SK-N-SH treated with all-trans-retinoic acid at 6 μM for 48 hours (cell line): ENCODE data around the gene C13orf42.

ENCODE experiments used
- ARNTL ChIP-seq: fragments of 450-650 bp; formaldehyde crosslinking; IDR thresholded peaks from 2 replicates; pipeline ENCODE4 v1.5.0; 2020; ENCODE audit warnings: low read depth, mild to moderate bottlenecking, moderate library complexity, borderline replicate concordance
- TOX ChIP-seq: fragments of 250-450 bp; sonication (Bioruptor Pico); IDR thresholded peaks from 2 replicates; pipeline ENCODE4 v1.8.0; 2021; ENCODE audit warnings: mild to moderate bottlenecking, moderate library complexity, borderline replicate concordance
- TSHZ2 ChIP-seq: fragments of 250-450 bp; sonication (Bioruptor Pico); IDR thresholded peaks from 2 replicates; pipeline ENCODE4 v1.5.0; 2020; ENCODE audit warnings: mild to moderate bottlenecking, moderate library complexity
- ZNF8 ChIP-seq: fragments of 450-650 bp; formaldehyde crosslinking; IDR thresholded peaks from 2 replicates; pipeline ENCODE4 v1.5.0; 2020; ENCODE audit warnings: mild to moderate bottlenecking, moderate library complexity
- TF ChIP-seq, protein P1 (sequence below): fragments of 250-450 bp; sonication (Bioruptor Pico); IDR thresholded peaks from 2 replicates; pipeline ENCODE4 v1.5.1; 2021; ENCODE audit warnings: mild to moderate bottlenecking, moderate library complexity

GRCh38 chr13:51118809-51119431, 7.8 kb upstream of the C13orf42 start:
- no peak for TF ChIP-seq ARNTL
- no peak for TF ChIP-seq ZNF8 (CRISPR knock-in tag)
- no peak for TF ChIP-seq TSHZ2 (CRISPR knock-in tag)
- TF ChIP-seq, protein P1, sequence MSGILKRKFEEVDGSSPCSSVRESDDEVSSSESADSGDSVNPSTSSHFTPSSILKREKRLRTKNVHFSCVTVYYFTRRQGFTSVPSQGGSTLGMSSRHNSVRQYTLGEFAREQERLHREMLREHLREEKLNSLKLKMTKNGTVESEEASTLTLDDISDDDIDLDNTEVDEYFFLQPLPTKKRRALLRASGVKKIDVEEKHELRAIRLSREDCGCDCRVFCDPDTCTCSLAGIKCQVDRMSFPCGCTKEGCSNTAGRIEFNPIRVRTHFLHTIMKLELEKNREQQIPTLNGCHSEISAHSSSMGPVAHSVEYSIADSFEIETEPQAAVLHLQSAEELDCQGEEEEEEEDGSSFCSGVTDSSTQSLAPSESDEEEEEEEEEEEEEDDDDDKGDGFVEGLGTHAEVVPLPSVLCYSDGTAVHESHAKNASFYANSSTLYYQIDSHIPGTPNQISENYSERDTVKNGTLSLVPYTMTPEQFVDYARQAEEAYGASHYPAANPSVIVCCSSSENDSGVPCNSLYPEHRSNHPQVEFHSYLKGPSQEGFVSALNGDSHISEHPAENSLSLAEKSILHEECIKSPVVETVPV (CRISPR knock-in tag): no peak
- no peak for TF ChIP-seq TOX (CRISPR knock-in tag)
